GM10847 (cell line): ENCODE measurements around the gene RALGDS.

Experiments used
- POLR2A ChIP-seq: IDR thresholded peaks from 2 replicates; pipeline ENCODE4 v1.6.1; 2011; ENCODE audit not compliant: insufficient read length; ENCODE audit errors: extremely low read depth

Gene RALGDS

DNA sequence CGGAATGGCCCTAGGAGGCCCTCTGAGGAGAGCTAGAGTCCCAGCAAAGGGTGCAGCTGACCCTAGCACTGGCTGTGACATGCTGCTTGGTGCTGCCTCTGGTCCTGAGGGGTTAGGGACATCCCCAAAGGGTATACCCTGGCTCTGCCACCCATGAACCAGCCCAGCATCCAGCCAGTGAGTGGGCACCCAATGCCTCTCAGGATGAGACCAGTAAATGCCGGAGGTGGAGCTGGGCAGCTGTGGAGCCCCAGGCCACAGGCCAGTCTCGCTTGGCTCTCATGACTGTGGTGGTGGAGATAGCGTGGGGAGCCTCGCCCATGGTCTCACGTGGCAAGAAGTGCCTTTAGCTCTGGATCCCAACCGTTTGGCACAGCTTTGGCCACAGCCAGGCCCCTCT is 63.0 kb downstream of the RALGDS start:
- no peak for TF ChIP-seq POLR2A

DNA sequence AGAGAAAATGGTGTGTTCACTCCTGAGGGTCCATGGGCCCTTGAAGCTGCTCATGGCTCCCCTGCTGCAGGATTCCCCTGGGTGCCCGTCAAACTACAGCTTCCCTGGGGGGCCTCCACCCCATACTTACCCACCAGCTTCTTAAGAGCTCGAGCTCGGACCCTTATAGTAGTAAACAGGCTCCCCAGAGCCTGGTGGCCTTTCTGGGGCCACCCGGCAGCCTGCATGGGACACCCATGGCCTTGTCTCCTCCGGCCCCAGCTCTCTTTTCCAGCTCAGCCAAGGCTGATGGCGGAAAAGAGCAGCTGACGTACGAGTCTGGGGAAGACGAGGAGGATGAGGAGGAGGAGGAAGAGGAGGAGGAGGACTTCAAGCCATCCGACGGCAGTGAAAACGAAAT is 63.5 kb downstream of the RALGDS start:
- TF ChIP-seq POLR2A: no peak

DNA sequence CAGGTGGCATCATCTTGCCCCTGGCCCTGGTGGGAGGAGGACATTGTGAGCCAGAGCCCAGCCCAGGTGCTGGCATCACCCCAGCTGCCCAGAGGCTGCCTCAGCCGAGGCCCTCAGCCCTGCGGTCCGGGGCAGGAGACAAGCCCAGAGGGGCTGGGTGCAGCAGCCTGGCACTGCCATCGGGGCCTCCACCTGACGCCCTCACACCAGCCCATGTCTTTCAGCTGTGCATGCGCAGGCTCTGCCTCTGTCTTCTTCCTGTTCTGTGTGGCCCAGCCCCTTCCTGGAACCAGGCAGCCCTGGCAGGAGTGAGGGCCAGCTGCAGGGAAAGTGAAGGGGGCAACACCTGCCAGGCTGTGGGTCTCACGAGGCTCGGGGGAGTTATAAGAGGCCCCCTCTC is 64.0 kb downstream of the RALGDS start:
- TF ChIP-seq POLR2A: no peak

DNA sequence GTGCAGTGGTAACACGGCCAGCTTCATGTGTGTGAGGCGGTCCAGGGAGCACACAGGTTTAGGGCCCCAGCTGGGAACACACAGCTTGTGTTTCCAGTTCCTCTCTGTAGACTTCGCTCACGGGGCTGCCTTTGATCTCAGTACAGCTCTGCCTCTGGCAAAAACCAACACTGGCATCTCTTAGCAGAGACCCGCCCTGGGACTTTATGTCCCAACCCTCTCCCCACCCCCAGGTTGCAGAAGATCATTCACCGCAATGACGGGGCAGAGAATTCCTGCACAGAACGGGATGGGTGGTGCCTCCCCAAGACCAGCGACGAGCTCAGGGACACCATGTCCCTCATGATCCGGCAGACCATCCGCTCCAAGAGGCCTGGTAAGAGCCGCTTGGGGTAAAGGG is 64.5 kb downstream of the RALGDS start:
- TF ChIP-seq POLR2A: no peak

DNA sequence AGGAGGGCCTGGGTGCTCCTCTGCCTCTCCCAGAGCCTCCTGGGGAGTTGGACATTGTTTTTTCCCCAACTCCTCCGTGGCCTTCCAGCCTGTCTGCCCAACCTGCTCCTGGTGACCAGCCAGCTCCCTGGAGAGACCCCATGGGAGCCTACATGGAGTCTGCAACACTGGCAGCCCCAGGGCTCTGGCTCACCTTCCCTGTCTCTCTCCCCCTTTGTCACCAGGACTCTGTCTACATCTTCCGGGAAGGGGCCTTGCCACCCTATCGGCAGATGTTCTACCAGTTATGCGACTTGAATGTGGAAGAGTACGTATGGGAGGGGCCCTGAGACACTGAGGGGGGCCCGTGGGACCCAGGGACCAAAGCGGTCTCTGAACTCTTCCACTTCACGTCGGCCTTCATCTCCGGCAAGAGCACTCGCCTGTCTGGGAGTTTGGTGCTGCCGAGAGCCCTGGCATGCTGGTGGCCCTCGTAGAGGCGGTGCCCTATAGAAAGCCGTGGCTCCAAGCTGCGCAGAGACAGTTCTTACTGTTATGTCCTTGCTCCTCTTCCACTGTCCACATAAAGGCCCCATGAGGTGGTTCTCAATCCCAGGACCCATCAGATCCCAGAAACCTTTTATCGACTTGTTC is 65.1 kb downstream of the RALGDS start:
- no peak for TF ChIP-seq POLR2A

DNA sequence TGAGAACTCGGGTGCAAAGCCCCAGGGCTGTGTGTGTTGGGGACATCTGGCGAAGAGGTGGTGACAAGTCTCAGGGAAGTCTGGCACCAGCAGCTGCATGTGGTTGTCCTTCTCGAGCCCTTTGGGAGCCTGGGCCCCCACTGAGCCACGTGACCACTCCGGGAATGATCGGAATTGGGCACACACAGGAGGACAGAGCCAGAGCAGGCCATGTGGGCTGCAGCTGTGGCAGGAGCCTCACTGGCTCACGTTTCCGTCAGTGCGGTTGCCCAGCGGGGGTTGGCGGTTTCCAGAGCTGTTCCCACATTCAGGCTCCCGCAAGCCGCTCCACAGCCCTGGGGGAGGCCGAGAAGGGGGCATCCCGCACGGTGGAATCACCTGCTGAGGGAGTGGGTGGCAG is 66.1 kb downstream of the RALGDS start:
- TF ChIP-seq POLR2A: no peak

DNA sequence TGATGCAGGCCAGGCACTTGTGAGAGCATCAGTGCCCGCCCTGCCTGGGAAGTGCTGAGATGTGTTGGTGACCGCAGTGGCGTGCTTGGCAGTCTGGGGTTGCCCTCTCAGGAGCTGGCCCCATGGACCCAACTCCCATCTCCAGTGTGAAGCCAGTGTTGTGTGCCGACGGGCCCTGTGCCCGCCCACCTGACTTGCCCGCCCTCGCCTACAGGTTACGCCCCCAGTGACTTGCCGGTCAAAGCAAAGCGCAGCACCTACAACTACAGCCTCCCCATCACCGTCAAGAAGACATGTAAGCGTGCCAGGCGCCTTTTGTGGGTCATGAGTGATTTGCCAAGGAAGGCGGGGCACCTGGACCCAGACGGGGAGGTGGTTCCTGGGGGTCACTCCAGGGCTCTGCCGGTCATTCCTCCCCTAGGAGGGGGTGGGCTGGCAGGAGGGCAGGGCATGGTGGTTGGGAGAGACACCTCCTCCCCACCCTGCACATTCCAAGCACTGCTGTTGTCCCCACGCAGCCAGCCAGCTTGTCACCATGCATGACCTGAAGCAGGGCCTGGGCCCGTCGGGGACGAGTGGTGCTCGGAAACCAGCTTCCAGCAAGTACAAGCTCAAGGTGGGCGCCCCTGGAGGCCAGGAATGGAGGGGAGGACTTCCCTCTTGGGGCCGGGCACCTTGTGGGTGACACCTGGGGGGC is 66.7 kb downstream of the RALGDS start:
- TF ChIP-seq POLR2A: no peak

DNA sequence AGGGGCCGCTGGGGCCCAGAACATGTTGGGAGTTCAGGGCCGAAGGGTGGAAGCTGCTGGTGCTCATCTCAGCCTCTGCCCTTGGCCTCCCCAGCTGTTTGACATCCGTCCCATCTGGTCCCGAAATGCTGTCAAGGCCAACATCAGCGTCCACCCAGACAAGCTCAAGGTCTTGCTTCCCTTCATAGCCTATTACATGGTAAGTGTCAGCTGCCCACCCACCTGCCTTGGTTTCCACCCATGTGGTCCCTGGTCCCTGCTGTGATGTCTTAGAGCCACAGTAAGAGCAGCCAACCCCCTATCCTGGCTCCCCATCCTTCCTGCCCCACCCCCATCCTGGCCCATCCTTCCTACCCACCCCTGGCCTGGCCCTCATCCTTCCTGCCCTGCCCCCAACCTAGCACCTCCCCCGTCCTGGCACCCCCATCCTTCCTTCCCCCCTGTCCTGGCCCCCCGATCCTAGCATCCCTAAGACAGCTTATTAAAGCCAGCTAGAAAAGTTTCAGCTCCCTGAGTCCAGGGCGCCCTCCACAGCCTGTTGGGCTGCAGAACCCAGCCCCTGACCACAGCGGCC is 69.0 kb downstream of the RALGDS start:
- TF ChIP-seq POLR2A: no peak

DNA sequence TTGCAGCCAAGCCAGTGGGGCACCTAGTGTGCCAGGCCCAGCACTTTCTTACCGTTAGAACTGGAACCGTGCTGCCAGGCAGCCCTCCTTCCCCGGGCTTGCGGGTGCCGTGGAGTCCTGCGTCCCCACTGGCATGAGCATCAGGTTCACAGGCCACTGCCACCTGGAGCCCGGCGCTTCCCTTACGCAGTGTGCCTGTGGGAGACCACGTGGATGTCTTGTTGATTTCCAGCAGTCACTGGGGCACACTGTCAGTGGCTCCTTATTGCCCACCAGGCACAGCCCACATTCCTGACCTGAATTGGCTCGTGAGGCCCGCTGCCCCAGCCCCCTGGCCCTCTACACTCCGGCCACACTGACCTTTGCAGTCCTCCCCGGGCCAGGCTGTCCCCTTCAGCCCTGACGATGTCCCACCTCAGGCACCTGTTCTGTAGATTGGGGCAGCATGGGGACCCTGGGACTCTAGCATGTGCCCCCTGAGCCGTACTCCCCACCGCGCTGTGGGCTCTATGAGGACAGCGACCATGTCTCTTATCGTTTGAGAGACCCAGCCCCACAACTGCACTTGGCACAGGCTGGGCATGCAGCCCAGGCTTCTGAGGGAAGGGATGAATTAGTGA is 69.6 kb downstream of the RALGDS start:
- no peak for TF ChIP-seq POLR2A

DNA sequence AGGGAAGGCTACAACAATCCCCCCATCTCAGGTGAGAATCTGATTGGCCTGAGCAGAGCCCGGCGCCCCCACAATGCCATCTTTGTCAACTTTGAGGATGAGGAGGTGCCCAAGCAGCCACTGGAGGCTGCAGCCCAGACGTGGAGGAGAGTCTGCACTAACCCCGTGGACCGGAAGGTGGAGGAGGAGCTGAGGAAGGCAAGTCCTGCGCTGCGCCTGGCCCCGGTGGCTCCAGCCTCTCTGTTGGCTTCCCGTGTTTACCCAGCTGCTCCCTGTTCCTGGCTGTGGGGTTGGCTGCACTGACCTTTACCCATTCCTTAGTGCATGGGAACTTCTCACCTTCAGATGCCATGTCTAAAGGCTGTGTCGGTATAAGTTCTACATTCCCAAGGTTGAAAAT is 70.3 kb downstream of the RALGDS start:
- no peak for TF ChIP-seq POLR2A

DNA sequence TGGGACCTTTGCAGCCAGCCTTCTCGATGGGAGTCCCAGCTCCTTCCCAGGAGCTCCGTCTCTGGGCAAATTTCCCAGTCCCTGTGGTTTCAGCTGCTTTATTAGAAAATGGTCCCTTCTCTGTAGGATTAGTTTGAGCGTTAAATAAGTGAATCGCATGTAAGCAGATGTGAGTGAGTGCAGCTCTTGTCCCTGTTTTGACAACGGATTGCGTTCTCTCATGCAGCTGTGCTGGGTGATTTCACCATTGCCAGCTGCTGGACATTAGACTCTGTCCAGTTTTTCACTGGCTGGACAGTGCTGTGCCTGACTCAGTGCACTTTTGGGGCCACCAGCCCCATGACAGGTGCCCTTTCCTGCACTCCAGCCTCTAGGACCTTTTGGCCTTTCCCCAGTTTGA is 70.9 kb downstream of the RALGDS start:
- no peak for TF ChIP-seq POLR2A

DNA sequence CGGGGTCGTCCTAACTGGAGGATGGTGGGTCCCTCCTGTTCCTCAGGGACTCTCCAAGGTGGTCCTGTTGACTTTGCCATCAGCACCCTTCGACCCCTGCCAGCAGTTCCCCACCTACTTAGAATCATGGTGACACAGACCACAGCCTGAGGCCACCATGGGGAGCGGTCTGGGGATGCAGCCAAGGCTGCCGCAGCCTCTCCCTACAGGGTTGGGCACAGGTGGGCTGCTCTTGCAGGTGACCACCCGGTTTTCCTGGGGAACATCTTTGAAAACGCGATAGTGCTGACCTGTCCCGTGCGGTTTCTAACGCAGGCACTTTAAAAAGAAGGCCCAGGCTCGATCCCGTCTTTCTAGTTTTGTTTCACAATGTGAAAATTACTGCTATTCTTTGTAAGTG is 72.0 kb downstream of the RALGDS start:
- no peak for TF ChIP-seq POLR2A

DNA sequence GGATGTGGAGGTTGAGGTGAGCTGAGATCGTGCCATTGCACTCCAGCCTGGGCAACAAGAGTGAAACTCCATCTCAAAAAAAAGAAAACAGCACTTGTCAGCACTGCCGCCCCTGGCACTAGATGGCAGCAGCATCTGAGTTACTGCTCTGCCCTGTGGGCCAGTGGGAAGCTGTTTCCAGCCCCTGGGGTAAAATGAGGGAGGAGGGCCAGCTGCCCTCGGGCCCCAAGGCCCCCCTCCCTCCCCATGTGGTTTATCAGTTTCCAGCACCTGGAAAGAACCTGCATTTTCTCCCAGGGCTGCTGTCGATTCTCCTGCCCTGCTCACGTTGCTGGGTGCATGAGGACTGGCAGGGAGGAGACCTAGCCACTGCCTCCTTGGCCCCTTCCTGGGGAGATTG is 72.4 kb downstream of the RALGDS start:
- no peak for TF ChIP-seq POLR2A
